Activated CD4-positive, alpha-beta T cell treated with anti-CD3 and anti-CD28 coated beads, Interleukin-2, amount 10 ng/mL, durations not matched to agents 7 days and 5 days (primary cell): ENCODE data around the gene PPP1R27. TPM values are rescaled to one million over a fixed set of nuclear protein-coding genes. Genes with fewer than 3 reads are reported as not detected.

ENCODE experiments used
- CTCF ChIA-PET: fragments of 350-600 bp; sonication (Branson Sonifier 250); formaldehyde crosslinking; loops from one replicate; lab custom pipeline; 2021; ENCODE audit warnings: antibody characterized with exemption; lab: Charles Lee
- POLR2A ChIA-PET: fragments of 350-600 bp; sonication (Branson Sonifier 250); formaldehyde crosslinking; loops from one replicate; lab custom pipeline; 2021; ENCODE audit warnings: antibody characterized with exemption; lab: Charles Lee
- DNase-seq: peaks from one replicate; pipeline ENCODE4 v3.0.0-alpha.2; 2020
- H3K27ac Mint-ChIP-seq: one replicate; pipeline ENCODE4 v1.8.0; 2021; ENCODE audit warnings: mild to moderate bottlenecking, moderate library complexity, mixed read lengths
- H3K27me3 Mint-ChIP-seq: one replicate; pipeline ENCODE4 v1.8.0; 2021; ENCODE audit warnings: mixed read lengths
- H3K36me3 Mint-ChIP-seq: one replicate; pipeline ENCODE4 v1.8.0; 2021; ENCODE audit warnings: low read depth, mixed read lengths
- H3K4me1 Mint-ChIP-seq: one replicate; pipeline ENCODE4 v1.8.0; 2021; ENCODE audit warnings: mixed read lengths
- H3K4me3 Mint-ChIP-seq: one replicate; pipeline ENCODE4 v1.8.0; 2021; ENCODE audit warnings: mild to moderate bottlenecking, moderate library complexity, mixed read lengths
- H3K9me3 Mint-ChIP-seq: one replicate; pipeline ENCODE4 v1.8.0; 2021; ENCODE audit warnings: mixed read lengths
- total RNA-seq, 2 experiments: library from RNA; stranded (reverse); gene quantifications; one replicate each; pipeline ENCODE4 v1.2.3, GENCODE V29; 2021

The PPP1R27 gene, protein sequence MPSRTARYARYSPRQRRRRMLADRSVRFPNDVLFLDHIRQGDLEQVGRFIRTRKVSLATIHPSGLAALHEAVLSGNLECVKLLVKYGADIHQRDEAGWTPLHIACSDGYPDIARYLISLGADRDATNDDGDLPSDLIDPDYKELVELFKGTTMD
- total RNA-seq, result not detected

DNA sequence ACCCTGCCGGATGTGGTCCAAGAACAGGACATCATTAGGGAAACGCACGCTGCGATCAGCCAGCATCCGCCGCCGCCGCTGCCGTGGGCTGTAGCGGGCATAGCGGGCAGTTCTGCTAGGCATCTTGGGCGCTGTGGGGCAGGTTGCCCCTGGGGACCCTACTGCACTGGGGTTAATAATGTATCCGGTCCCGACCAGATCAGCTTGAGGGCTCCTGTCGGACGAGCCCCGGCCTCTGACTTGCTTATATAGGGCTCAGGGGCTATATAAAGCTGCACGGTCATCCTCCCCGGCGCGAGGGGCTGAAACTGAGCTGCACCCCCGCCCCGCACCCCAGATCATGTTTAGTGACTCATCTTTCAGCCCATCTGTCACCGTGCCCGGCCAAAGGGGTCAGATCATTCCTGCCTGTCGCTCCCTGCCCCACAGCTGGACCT, at the start of gene PPP1R27:
Gene PPP1R27, minus strand, starts transcription at position 220 of the 437 bp plus-strand sequence. Its CDS starts 97 bp downstream, at position 123.
- ChIA-PET POLR2A (no interaction called here), CTCF (interaction anchor here (2.0 kb wide), 1 partner anchor 35 kb away, joined by 6 read pairs; no protein-coding TSS in a partner anchor)
- peak within 1 kb of the TSS; percentile 75 for H3K4me3 Mint-ChIP-seq
- peaks cover 20% of the 10 kb centered on the region for H3K4me1 Mint-ChIP-seq
- DNase-seq, result no peak
- H3K9me3 Mint-ChIP-seq, result no peaks in the 10 kb centered on the region
- peak within 1 kb of the TSS; percentile 89 for H3K27ac Mint-ChIP-seq
- no peaks in the 10 kb centered on the region for H3K36me3 Mint-ChIP-seq
- no peaks in the 10 kb centered on the region for H3K27me3 Mint-ChIP-seq

DNA sequence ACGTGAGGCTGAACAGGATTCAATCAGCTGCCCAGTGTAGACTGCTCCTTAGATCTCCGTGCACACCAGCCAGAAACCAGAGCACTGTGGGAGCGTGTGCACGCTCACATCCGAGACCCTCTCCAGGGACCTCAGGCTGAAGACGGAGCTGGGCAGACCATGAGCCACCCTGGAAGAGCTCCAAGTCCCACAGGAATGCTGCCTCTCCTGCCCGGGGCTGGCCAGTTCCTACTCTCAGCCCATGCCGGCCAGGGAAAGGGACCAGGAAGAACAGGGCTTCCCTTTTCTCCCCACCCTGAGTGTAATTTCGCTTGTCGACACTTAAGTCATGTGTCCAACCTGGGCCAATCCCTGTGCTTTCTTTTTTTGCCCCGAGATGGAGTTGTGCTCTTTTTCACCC, 49.7 kb upstream of the PPP1R27 start:
- H3K4me1 Mint-ChIP-seq, result peaks cover 23% of the 10 kb centered on the region
- no peak overlapping the region for H3K4me3 Mint-ChIP-seq
- peaks cover 61% of the 10 kb centered on the region for H3K36me3 Mint-ChIP-seq
- CTCF ChIA-PET, result no interaction called here
- no peak overlapping the region for H3K27ac Mint-ChIP-seq
- H3K27me3 Mint-ChIP-seq, result no peaks in the 10 kb centered on the region
- POLR2A ChIA-PET, result no interaction called here
- H3K9me3 Mint-ChIP-seq, result no peaks in the 10 kb centered on the region
- DNase-seq, result no peak

GRCh38 chr17:81879121-81879520, 44.3 kb upstream of the PPP1R27 start:
- peaks cover 6% of the 10 kb centered on the region for H3K4me1 Mint-ChIP-seq
- POLR2A ChIA-PET, result no interaction called here

DNA sequence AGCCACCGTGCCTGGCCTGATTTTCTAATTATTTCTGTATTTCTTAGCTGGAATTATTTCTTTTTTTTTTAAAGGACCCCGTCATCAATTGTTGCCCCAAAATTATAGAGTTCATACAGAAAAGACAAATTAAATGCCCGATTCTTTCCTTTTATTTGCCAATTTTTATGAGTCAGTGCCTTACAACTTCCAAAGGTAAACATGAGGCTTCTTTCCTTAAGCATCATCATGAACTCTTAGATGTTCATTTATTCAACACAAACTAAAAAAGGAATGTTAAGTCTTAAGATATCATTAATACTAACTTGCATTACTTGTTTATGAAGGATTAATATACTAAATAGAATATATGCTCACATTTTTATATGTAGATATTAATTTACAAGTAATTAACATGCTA, 43.4 kb upstream of the PPP1R27 start:
- ChIA-PET POLR2A (no interaction called here), CTCF (interaction anchor here (0.5 kb wide), 1 partner anchor 18 kb away, joined by 3 read pairs; no protein-coding TSS in a partner anchor)
- Mint-ChIP-seq H3K27me3 (no peaks in the 10 kb centered on the region), H3K27ac (no peak overlapping the region), H3K4me1 (peaks cover 11% of the 10 kb centered on the region), H3K9me3 (no peaks in the 10 kb centered on the region), H3K4me3 (no peak overlapping the region), H3K36me3 (peaks cover 34% of the 10 kb centered on the region)
- no peak for DNase-seq

More at GRCh38 chr17:81879121-81879520, 44.3 kb upstream of the PPP1R27 start:
- CTCF ChIA-PET, result interaction anchor here (0.5 to 1.1 kb wide), 2 partner anchors 14 to 21 kb away, joined by 3 to 5 read pairs; no protein-coding TSS in a partner anchor
- Mint-ChIP-seq H3K36me3 (peaks cover 36% of the 10 kb centered on the region), H3K27ac (no peak overlapping the region), H3K27me3 (no peaks in the 10 kb centered on the region), H3K4me3 (no peak overlapping the region), H3K9me3 (no peaks in the 10 kb centered on the region)
- DNase-seq, result no peak

- no peak overlapping the region for H3K4me3 Mint-ChIP-seq
- H3K27ac Mint-ChIP-seq, result no peak overlapping the region
- ChIA-PET CTCF (no interaction called here), POLR2A (no interaction called here)
- no peaks in the 10 kb centered on the region for H3K27me3 Mint-ChIP-seq
- peaks cover 17% of the 10 kb centered on the region for H3K4me1 Mint-ChIP-seq
- H3K9me3 Mint-ChIP-seq, result no peaks in the 10 kb centered on the region
- peaks cover 35% of the 10 kb centered on the region for H3K36me3 Mint-ChIP-seq
- DNase-seq, result no peak
Observed at GRCh38 chr17:81877569-81877968, 42.7 kb upstream of the PPP1R27 start.

GRCh38 chr17:81871387-81872230, 36.8 kb upstream of the PPP1R27 start:
- H3K27ac Mint-ChIP-seq, result peak overlapping the region; percentile 97
- DNase-seq, result peak; percentile 95
- H3K36me3 Mint-ChIP-seq, result peaks cover 25% of the 10 kb centered on the region
- ChIA-PET CTCF (interaction anchor here (0.5 to 2.7 kb wide), 3 partner anchors 10 to 203 kb away, joined by 3 to 11 read pairs (median 6); partner anchors contain the start of gene P4HB), POLR2A (no interaction called here)
- no peaks in the 10 kb centered on the region for H3K9me3 Mint-ChIP-seq
- H3K4me3 Mint-ChIP-seq, result peak overlapping the region; percentile 86
- no peaks in the 10 kb centered on the region for H3K27me3 Mint-ChIP-seq
- peaks cover 43% of the 10 kb centered on the region for H3K4me1 Mint-ChIP-seq

DNA sequence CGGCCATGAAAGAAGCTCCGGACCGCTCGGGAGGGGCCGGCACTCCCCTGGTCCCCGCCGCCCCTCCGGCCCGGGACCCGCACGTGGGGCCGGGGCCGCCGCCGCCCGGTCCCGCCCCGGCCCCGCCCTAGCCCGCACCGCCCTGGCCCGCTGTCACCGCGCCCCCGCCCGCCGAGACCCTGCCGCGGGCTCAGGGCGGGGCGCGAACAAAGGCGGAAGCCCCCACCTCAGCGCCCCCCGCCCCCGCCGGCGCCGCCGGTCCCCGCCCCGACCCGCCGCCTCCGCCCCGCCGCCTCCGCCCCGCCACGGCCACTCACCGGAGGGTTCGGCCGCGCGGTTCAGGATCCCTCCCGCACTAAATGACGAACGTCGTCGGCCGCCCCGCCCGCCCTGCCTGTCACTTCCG, 36.1 kb upstream of the PPP1R27 start, which contains the start of gene ARHGDIA:
Gene ARHGDIA, minus strand, starts transcription at position 357 of the 406 bp plus-strand sequence. CDS start 1,407 bp downstream, outside the sequence.
- Mint-ChIP-seq H3K27ac (peak within 1 kb of the TSS; percentile 97), H3K4me3 (peak within 1 kb of the TSS; percentile 90), H3K9me3 (no peaks in the 10 kb centered on the region), H3K27me3 (no peaks in the 10 kb centered on the region), H3K36me3 (peaks cover 25% of the 10 kb centered on the region), H3K4me1 (peaks cover 43% of the 10 kb centered on the region)
- ChIA-PET POLR2A (no interaction called here), CTCF (interaction anchor here (2.7 kb wide), 1 partner anchor 10 kb away, joined by 11 read pairs; the partner anchor contains the start of gene P4HB)
- no peak for DNase-seq

DNA sequence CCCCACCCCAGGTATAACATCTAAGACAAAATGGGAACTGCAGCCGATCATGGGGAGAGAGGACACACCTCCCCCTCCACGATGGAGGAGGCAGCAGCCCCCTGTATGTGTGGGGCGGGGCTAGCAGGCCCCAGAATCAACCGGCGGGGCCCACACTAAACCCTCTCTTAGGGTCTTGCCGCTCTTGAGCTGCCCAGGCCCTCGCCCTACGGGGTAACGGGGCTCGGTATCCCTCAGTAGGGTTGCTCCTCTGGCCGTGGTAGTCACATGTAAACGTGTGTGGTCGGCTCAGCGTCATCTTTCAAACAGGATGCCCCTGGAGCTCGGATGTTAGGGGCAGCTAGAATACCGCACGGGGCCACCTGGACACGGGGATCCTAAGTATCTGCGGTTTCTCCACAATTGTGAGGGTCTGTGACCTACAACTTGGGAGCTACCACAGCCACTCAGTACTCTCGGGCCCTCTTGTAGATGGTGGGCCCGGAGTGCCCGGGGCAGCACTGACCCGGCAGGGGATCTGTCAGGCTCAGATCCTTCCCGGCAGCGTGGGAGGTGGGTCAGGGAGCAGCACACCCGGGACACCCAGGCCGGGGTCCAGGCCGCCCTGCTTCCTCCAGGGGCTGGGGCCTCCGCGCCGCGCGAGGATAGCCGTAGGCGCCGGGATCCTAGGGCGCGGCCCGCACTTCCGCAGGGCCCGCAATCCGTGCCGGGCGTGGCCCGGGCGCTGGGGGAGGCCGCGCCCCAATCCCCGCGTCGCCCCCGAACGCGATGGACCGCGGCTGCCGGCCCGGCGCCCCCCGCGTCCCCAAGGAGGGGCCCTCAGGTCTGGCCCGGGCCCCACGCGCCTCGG, 35.5 kb upstream of the PPP1R27 start:
- DNase-seq, result peak; percentile 47
- no peaks in the 10 kb centered on the region for H3K27me3 Mint-ChIP-seq
- CTCF ChIA-PET, result interaction anchor here (0.8 to 2.7 kb wide), 8 partner anchors 9 to 352 kb away, joined by 3 to 11 read pairs (median 5); partner anchors contain the start of genes MAFG, MCRIP1, P4HB and PPP1R27
- H3K4me3 Mint-ChIP-seq, result peak overlapping the region; percentile 90
- H3K9me3 Mint-ChIP-seq, result no peaks in the 10 kb centered on the region
- peak overlapping the region; percentile 95 for H3K27ac Mint-ChIP-seq
- H3K4me1 Mint-ChIP-seq, result peaks cover 48% of the 10 kb centered on the region
- POLR2A ChIA-PET, result no interaction called here
- H3K36me3 Mint-ChIP-seq, result peaks cover 25% of the 10 kb centered on the region

- peaks cover 25% of the 10 kb centered on the region for H3K36me3 Mint-ChIP-seq
- H3K4me1 Mint-ChIP-seq, result peaks cover 47% of the 10 kb centered on the region
- peak overlapping the region; percentile 90 for H3K4me3 Mint-ChIP-seq
- peak overlapping the region; percentile 95 for H3K27ac Mint-ChIP-seq
- POLR2A ChIA-PET, result no interaction called here
- no peak for DNase-seq
- CTCF ChIA-PET, result interaction anchor here (0.8 to 2.7 kb wide), 12 partner anchors 8 to 351 kb away, joined by 3 to 11 read pairs (median 4); partner anchors contain the start of genes MAFG, MCRIP1, P4HB and PPP1R27
- H3K9me3 Mint-ChIP-seq, result no peaks in the 10 kb centered on the region
- no peaks in the 10 kb centered on the region for H3K27me3 Mint-ChIP-seq
Observed at GRCh38 chr17:81869221-81870130, 34.6 kb upstream of the PPP1R27 start.

GRCh38 chr17:81868674-81869220, 33.9 kb upstream of the PPP1R27 start:
- H3K4me1 Mint-ChIP-seq, result peaks cover 44% of the 10 kb centered on the region
- POLR2A ChIA-PET, result no interaction called here
- H3K27ac Mint-ChIP-seq, result peak overlapping the region; percentile 78
- H3K4me3 Mint-ChIP-seq, result peak overlapping the region; percentile 90
- no peaks in the 10 kb centered on the region for H3K27me3 Mint-ChIP-seq
- H3K9me3 Mint-ChIP-seq, result no peaks in the 10 kb centered on the region
- DNase-seq, result no peak
- CTCF ChIA-PET, result interaction anchor here (1.0 to 2.7 kb wide), 9 partner anchors 8 to 350 kb away, joined by 3 to 11 read pairs (median 5); partner anchors contain the start of genes MCRIP1, P4HB and PPP1R27
- peaks cover 27% of the 10 kb centered on the region for H3K36me3 Mint-ChIP-seq
